NCI-H128 (cell line): ENCODE measurements around the gene NCAPD3.

Source experiments
- DNase-seq: peaks from one replicate; lab custom pipeline; 2025; ENCODE audit not compliant: unreplicated experiment; lab: John Stamatoyannopoulos, UW

Gene NCAPD3

GRCh38 chr11:134252346-134253187, 28.8 kb upstream of the NCAPD3 start:
- DNase-seq: no peak

DNA sequence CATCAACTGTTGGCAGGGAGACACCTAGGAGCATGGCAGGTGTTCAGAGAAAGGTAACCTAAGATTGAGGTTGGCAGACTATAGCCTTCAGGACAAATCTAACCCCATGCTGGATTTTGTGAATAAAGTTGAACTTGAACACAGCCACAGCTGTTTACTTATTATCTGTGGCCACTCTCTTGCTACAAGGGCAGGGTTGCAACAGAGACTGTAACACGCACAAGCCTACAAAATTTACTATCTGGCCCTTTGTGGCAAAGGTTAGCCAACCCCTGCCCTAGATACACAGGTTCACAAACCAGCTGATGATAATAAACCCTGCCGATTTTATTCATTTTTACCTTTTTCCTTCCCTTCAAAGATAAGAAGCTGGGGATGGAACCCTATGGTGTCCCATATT, 26.9 kb upstream of the NCAPD3 start:
- DNase-seq: no peak

GRCh38 chr11:134250246-134250645, 26.5 kb upstream of the NCAPD3 start:
- no peak for DNase-seq

DNA sequence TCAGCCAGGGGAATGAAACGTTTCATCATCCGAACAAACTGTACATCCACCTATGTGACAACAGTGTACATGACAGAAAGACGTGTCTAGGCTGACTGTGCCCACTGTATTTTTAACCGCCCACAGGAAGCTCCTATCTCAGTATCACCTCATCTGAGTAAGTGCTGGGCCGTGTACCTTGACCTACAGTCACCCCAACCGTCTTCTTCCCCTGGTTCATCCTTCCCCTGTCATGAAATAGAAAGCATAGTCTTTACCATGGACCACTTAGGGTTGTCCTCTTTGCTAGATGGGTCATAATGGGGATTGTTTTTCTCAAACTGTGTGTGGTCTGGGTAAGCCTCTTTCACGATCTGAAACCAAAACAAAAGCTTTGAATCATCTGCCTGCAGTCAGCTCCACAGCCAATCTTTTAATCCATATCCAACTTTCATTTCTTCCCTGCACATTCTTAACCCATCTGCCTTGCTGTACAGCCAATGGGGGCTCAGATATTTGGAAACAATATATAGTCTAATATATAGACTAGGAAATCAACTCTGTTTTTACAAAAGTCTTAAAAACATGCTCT, 25.2 kb upstream of the NCAPD3 start:
- no peak for DNase-seq

GRCh38 chr11:134246678-134247077, 22.9 kb upstream of the NCAPD3 start:
- DNase-seq: no peak

DNA sequence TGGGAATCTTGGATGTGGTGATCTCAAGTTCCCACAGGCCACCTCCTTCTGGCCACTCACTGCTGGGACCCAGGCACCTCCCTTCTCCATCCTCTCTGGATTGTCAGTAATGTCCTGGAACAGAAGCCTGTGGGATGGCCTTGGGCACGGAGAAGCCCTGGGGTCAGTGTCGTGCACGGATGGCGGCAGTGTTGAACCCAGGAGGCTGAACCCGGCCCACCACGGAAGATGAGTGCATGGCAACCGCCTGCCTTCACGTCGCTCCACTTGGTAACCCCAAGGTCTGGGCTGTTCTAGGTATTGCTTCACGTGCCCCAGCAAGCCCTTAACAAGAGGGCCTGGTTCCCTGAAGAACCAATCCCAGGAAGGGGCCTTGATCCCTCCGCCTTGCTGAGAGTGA, 22.3 kb upstream of the NCAPD3 start:
- no peak for DNase-seq

DNA sequence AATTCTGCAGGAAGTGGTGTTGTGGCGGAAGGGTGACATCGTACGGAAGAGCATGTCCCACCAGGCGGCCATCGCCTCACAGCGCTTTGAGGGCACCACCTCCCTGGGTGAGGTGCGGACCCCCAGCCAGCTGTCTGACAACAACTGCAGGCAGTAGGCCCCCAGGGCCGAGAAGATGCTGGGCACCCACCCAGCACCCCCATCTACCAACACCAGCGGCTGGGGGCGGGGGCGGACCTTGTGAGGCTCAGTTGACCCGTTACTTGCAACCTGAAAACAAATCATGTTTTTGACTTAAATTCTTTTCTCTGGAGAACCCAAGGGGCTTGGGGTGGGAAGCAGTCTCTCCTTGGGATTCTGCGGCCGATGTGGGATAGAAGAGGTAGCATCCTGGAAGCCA, 21.7 kb upstream of the NCAPD3 start:
- no peak for DNase-seq

DNA sequence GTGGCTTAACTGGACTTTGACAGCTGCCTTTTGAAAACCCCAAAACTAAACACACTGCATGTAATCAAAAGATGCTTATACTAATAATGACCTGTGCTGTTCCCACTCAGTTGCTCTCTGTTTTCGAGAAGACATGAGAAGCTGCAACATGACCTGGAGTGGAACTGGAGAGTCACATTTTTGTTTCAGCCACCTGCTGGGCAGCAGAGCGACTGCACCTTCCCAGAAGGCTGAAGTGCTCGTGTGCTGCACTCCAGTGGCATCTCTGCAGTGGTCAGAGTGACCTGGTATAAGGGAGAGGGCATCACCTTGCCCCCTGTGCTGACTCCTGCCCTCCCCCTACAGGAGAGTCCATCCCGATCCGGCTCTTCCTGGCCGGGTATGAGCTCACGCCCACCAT, 20.8 kb upstream of the NCAPD3 start:
- no peak for DNase-seq

- DNase-seq: no peak
These were observed 20.1 kb upstream of the NCAPD3 start for GRCh38 chr11:134243913-134244312.

GRCh38 chr11:134242376-134242775, 18.6 kb upstream of the NCAPD3 start:
- no peak for DNase-seq

GRCh38 chr11:134240592-134240991, 16.8 kb upstream of the NCAPD3 start:
- no peak for DNase-seq

- no peak for DNase-seq
These were observed 15.2 kb upstream of the NCAPD3 start for GRCh38 chr11:134238956-134239355.

GRCh38 chr11:134237557-134237922, 13.8 kb upstream of the NCAPD3 start:
- DNase-seq: no peak

DNA sequence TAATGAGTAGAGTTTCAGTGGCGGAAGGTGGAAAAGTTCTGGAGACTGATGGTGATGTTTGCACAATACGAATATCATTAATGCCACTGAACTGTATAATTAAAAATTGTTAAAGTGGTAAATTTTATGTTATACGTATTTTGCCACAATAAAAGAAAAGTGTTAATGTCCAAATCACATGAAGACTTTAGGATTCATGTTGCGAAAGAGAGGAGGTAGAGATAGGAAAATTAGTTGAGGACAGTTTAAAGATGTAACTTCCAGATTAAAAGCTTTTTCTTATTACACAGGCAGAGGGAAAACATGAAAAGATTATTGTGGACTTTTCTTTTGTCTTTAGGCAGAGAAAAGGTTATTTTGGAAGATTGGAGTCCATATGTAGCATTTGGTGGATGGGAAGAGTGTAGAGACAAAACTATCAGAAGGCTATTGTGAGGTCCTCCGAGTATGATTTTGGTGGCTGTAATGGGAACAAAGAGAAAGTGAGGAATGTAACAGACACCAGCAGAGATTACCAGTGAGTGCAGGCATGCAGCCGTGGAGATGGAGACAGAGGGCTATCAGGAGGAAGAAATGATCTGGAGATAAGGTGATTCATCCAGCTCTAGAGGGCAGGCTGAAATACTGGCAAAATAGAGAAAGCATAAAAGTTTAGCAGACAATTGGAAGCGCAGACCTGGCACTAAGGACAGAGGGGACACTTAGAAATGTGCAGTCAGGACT, 13.2 kb upstream of the NCAPD3 start:
- DNase-seq: no peak

DNA sequence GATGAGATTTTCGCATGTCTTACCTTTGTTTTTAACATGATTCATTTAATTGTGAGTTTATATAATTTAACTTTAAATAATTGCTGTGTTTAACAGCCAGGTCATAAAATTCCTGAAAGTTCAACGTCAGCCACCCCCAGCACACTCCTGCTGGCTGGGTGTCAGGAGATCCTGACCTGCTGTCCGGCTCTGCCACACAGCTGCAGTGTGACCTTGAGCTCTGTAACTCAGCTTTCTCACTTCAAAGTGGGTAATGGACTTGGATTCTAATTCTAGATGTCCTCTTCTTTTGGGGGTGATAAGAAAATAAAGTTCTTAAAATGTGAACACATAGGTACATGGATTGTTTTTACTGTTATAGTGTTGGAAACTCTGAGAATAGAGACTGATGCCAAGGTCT, 11.6 kb upstream of the NCAPD3 start:
- DNase-seq: no peak

DNA sequence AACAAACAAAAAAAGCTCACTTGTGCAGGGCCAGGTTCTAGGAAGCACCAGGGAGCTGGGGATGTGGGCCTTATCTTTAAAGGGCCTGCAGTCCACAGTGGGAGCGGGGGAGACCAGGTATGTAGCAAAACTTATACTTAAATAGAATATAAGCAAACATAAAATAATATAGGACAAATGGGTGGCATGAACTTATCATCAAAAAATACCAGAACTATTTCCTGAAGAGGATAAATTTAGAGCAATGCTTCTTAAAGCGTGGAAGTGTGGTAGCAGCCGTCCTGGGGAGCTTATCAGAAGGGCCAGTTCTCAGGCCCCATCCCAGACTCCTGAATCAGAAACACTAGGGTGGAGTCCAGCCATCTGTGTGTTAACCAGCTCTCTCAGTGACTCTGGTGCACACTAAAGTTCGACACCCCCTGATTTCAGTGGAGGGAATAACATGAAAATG, 10.0 kb upstream of the NCAPD3 start:
- no peak for DNase-seq

- DNase-seq: no peak
These were observed 8.3 kb upstream of the NCAPD3 start for GRCh38 chr11:134231958-134232659.

- DNase-seq: no peak
These were observed 6.6 kb upstream of the NCAPD3 start for GRCh38 chr11:134230339-134230738.

- DNase-seq: no peak
These were observed 5.5 kb upstream of the NCAPD3 start for GRCh38 chr11:134229126-134229790.

DNA sequence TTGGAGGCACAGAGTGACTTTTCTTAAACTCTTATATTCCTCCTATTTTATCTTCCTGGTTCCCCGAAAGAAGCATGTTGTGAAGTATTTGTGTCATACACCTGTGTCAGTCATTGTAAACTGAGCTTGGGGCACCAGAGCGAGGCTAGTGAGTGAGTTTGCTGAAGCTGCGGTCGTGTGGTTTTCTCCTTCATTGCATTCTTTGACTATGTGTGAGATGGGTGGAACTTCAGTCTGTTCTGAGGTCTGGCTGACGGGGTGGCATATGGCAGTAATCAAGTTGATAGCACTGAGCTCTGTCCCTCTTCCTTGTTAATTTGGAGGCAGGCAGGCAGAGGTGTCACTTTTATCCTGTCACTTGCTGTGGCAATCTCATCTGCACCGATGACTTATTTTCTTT, 4.9 kb upstream of the NCAPD3 start:
- no peak for DNase-seq

DNA sequence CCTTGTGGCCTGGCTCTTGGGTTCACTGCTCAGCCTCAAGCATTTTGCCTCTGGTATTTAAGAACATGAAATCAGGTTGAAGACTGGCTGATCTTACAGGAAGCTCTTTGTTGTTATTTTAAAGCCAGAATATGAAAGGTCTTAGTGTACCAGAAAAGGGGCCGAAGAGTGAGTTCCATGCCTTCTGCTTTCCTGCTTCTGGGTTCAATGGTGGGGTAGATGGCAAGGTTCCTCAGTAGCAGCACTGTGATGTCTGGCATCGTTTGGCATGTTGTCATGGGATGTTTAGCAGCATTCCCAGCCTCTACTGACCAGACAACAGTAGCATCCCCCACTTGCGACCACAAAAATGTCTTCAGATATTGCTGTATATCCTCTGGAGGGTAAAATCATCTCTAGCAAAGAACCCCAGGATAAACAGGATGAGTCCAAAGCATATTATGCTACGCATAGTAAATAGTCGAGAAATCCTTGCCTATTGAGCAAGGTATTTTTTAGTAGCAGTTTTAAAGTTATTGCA, 3.1 kb upstream of the NCAPD3 start:
- DNase-seq: no peak
